ENCODE data around the gene NCOA5.

Gene NCOA5

GRCh38 chr20:46034039-46034438 lies 55.7 kb downstream of the NCOA5 start:
- DNase-seq, result no peak

GRCh38 chr20:46031701-46032254 lies 58.0 kb downstream of the NCOA5 start:
- no peak for DNase-seq

- no peak for DNase-seq
Measured at GRCh38 chr20:46031014-46031569, 58.7 kb downstream of the NCOA5 start.

GRCh38 chr20:46030284-46031013 lies 59.3 kb downstream of the NCOA5 start:
- DNase-seq, result no peak

GRCh38 chr20:46028772-46029371 lies 60.9 kb downstream of the NCOA5 start, which contains the start of gene SLC12A5:
SLC12A5 (plus strand) TSS chr20:46029215; CDS start chr20:46029345, 130 bp downstream.
- DNase-seq, result no peak

- no peak for DNase-seq
Measured at GRCh38 chr20:46028110-46028509, 61.7 kb downstream of the NCOA5 start.

- no peak for DNase-seq
Measured at GRCh38 chr20:46027245-46027853, 62.4 kb downstream of the NCOA5 start.

GRCh38 chr20:46025376-46025783 lies 64.4 kb downstream of the NCOA5 start:
- DNase-seq, result no peak

GRCh38 chr20:46023999-46024398 lies 65.8 kb downstream of the NCOA5 start:
- DNase-seq, result no peak

GRCh38 chr20:46023148-46023484 lies 66.6 kb downstream of the NCOA5 start:
- DNase-seq, result no peak

GRCh38 chr20:46022411-46023147 lies 67.2 kb downstream of the NCOA5 start:
- DNase-seq, result peak; percentile 34

- no peak for DNase-seq
Measured at GRCh38 chr20:46021361-46022359, 68.1 kb downstream of the NCOA5 start.

GRCh38 chr20:46020555-46020954 lies 69.2 kb downstream of the NCOA5 start:
- DNase-seq, result no peak

GRCh38 chr20:46018611-46019010 lies 71.2 kb downstream of the NCOA5 start:
- no peak for DNase-seq

- no peak for DNase-seq
Measured at GRCh38 chr20:46018112-46018511, 71.7 kb downstream of the NCOA5 start.

- no peak for DNase-seq
Measured at GRCh38 chr20:46017272-46017671, 72.5 kb downstream of the NCOA5 start.

- no peak for DNase-seq
Measured at GRCh38 chr20:46014517-46015396, 75.0 kb downstream of the NCOA5 start.

GRCh38 chr20:46013829-46014516 lies 75.8 kb downstream of the NCOA5 start:
- DNase-seq, result peak; percentile 47

- DNase-seq, result no peak
Measured at GRCh38 chr20:46013322-46013828, 76.4 kb downstream of the NCOA5 start.

- DNase-seq, result no peak
Measured at GRCh38 chr20:46012921-46013320, 76.8 kb downstream of the NCOA5 start.
